HEK293 (cell line): ENCODE data around the gene TNNT2.

Experiments
- KLF16 ChIP-seq: fragments of 450-650 bp; formaldehyde crosslinking; IDR thresholded peaks from 2 replicates; pipeline ENCODE4 v1.5.1; 2017; ENCODE audit warnings: missing biosample characterization, missing genetic modification characterization
- KLF17 ChIP-seq: fragments of 450-650 bp; formaldehyde crosslinking; IDR thresholded peaks from 2 replicates; pipeline ENCODE4 v1.5.1; 2016; ENCODE audit warnings: missing biosample characterization, missing genetic modification characterization
- MEIS1 ChIP-seq: sonication (generic); formaldehyde crosslinking; IDR thresholded peaks from 2 replicates; pipeline ENCODE4 v1.8.1; 2022; ENCODE audit warnings: missing genetic modification reagents, mild to moderate bottlenecking, borderline replicate concordance
- SP2 ChIP-seq: fragments of 450-650 bp; formaldehyde crosslinking; IDR thresholded peaks from 2 replicates; pipeline ENCODE4 v1.5.1; 2016; ENCODE audit warnings: missing biosample characterization, missing genetic modification characterization
- SP3 ChIP-seq: fragments of 450-650 bp; formaldehyde crosslinking; IDR thresholded peaks from 2 replicates; pipeline ENCODE4 v1.5.1; 2016; ENCODE audit warnings: missing biosample characterization, missing genetic modification characterization
- ZBTB6 ChIP-seq: fragments of 450-650 bp; formaldehyde crosslinking; IDR thresholded peaks from 2 replicates; pipeline ENCODE4 v1.5.1; 2017; ENCODE audit warnings: missing biosample characterization, missing genetic modification characterization
- ZFHX2 ChIP-seq: fragments of 450-650 bp; formaldehyde crosslinking; conservative IDR thresholded peaks from 2 replicates; pipeline ENCODE4 v1.5.1; 2016; ENCODE audit warnings: missing biosample characterization, missing genetic modification characterization
- ZNF157 ChIP-seq: fragments of 450-650 bp; formaldehyde crosslinking; IDR thresholded peaks from 2 replicates; pipeline ENCODE4 v1.5.1; 2016; ENCODE audit warnings: missing biosample characterization, missing genetic modification characterization
- ZNF174 ChIP-seq: fragments of 450-650 bp; formaldehyde crosslinking; IDR thresholded peaks from 2 replicates; pipeline ENCODE4 v1.5.0; 2017; ENCODE audit warnings: missing biosample characterization, mild to moderate bottlenecking, missing genetic modification characterization
- ZNF18 ChIP-seq: fragments of 450-650 bp; formaldehyde crosslinking; IDR thresholded peaks from 2 replicates; pipeline ENCODE4 v1.5.1; 2016; ENCODE audit warnings: missing biosample characterization, missing genetic modification characterization
- ZNF202 ChIP-seq: fragments of 450-650 bp; formaldehyde crosslinking; IDR thresholded peaks from 2 replicates; pipeline ENCODE4 v1.5.1; 2016; ENCODE audit warnings: missing biosample characterization, missing genetic modification characterization, borderline replicate concordance
- ZNF239 ChIP-seq: fragments of 450-650 bp; formaldehyde crosslinking; IDR thresholded peaks from 2 replicates; pipeline ENCODE4 v1.5.1; 2016; ENCODE audit warnings: missing biosample characterization, missing genetic modification characterization
- ZNF324 ChIP-seq: fragments of 450-650 bp; formaldehyde crosslinking; IDR thresholded peaks from 2 replicates; pipeline ENCODE4 v1.5.1; 2016; ENCODE audit warnings: missing biosample characterization, missing genetic modification characterization
- ZNF362 ChIP-seq: fragments of 450-650 bp; formaldehyde crosslinking; IDR thresholded peaks from 2 replicates; pipeline ENCODE4 v1.5.1; 2016; ENCODE audit warnings: missing biosample characterization, missing genetic modification characterization
- ZNF48 ChIP-seq: fragments of 450-650 bp; formaldehyde crosslinking; IDR thresholded peaks from 2 replicates; pipeline ENCODE4 v1.5.1; 2016; ENCODE audit warnings: missing biosample characterization, missing genetic modification characterization
- ZNF544 ChIP-seq: fragments of 450-650 bp; formaldehyde crosslinking; IDR thresholded peaks from 2 replicates; pipeline ENCODE4 v1.5.0; 2017; ENCODE audit warnings: missing biosample characterization, missing genetic modification characterization
- ZNF561 ChIP-seq: fragments of 450-650 bp; IDR thresholded peaks from 2 replicates; pipeline ENCODE4 v1.5.1; 2018; ENCODE audit warnings: missing biosample characterization, missing genetic modification characterization, borderline replicate concordance
- ZNF645 ChIP-seq: fragments of 450-650 bp; formaldehyde crosslinking; IDR thresholded peaks from 2 replicates; pipeline ENCODE4; 2016; ENCODE audit warnings: missing biosample characterization, missing genetic modification characterization
- ZNF677 ChIP-seq: fragments of 450-650 bp; IDR thresholded peaks from 2 replicates; pipeline ENCODE4 v1.5.0; 2018; ENCODE audit warnings: missing biosample characterization, mild to moderate bottlenecking, missing genetic modification characterization, moderate library complexity
- TF ChIP-seq, protein P1 (sequence below): fragments of 450-650 bp; formaldehyde crosslinking; IDR thresholded peaks from 2 replicates; pipeline ENCODE4 v1.5.1; 2016; ENCODE audit warnings: missing biosample characterization, missing genetic modification characterization
- TF ChIP-seq, protein P2 (sequence below): fragments of 450-650 bp; formaldehyde crosslinking; IDR thresholded peaks from 2 replicates; pipeline ENCODE4 v1.5.1; 2017; ENCODE audit warnings: missing biosample characterization, mild to moderate bottlenecking, missing genetic modification characterization, moderate library complexity
- TF ChIP-seq, protein P3 (sequence below): fragments of 450-650 bp; formaldehyde crosslinking; IDR thresholded peaks from 2 replicates; pipeline ENCODE4 v1.5.1; 2016; ENCODE audit warnings: missing biosample characterization, missing genetic modification characterization, borderline replicate concordance
- TF ChIP-seq, protein P4 (sequence below): fragments of 450-650 bp; formaldehyde crosslinking; IDR thresholded peaks from 2 replicates; pipeline ENCODE4 v1.5.1; 2016; ENCODE audit warnings: missing biosample characterization, missing genetic modification characterization

TNNT2 gene

DNA sequence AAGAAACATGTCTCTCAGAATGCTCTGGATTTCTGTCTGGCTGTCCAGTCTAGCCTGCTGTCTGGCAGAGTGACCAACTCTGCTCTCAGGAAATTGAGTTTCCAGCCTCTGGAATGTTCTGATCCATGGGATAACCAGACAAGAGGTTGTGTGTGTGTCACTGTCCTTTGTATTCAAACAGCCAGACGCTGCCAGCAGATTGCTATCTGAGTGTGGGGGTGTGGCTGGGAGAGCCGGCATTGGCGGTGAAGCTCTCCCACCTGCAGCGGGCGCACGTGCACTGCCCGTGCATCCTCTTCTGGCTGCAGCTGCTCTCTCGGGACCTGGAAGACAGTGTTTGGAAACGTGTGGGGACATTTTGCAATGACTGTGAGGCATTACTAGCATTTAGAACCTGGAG lies 68.1 kb downstream of the TNNT2 start (continued):
- TF ChIP-seq ZNF645 (tag by site-specific recombination) (no peak), ZBTB6 (tag by site-specific recombination) (no peak), ZNF561 (tag by site-specific recombination) (0 out of 2 replicates have a peak, but pooled peaks have one; percentile 46), ZNF174 (tag by site-specific recombination) (no peak), ZNF677 (tag by site-specific recombination) (no peak), ZNF202 (no peak), ZNF362 (tag by site-specific recombination) (no peak), ZNF48 (tag by site-specific recombination) (no peak), ZNF544 (tag by site-specific recombination) (no peak), ZFHX2 (tag by site-specific recombination) (peak; percentile 66), ZNF18 (no peak), MEIS1 (CRISPR knock-in tag) (no peak), SP2 (tag by site-specific recombination) (no peak), KLF17 (tag by site-specific recombination) (0 out of 2 replicates have a peak, but pooled peaks have one; percentile 33), ZNF239 (tag by site-specific recombination) (no peak), ZNF324 (no peak), SP3 (no peak), ZNF157 (tag by site-specific recombination) (no peak), KLF16 (tag by site-specific recombination) (0 out of 2 replicates have a peak, but pooled peaks have one; percentile 35)
- TF ChIP-seq, protein P1, sequence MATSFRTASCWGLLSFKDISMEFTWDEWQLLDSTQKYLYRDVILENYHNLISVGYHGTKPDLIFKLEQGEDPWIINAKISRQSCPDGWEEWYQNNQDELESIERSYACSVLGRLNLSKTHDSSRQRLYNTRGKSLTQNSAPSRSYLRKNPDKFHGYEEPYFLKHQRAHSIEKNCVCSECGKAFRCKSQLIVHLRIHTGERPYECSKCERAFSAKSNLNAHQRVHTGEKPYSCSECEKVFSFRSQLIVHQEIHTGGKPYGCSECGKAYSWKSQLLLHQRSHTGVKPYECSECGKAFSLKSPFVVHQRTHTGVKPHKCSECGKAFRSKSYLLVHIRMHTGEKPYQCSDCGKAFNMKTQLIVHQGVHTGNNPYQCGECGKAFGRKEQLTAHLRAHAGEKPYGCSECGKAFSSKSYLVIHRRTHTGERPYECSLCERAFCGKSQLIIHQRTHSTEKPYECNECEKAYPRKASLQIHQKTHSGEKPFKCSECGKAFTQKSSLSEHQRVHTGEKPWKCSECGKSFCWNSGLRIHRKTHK, result no peak
- TF ChIP-seq, protein P2, sequence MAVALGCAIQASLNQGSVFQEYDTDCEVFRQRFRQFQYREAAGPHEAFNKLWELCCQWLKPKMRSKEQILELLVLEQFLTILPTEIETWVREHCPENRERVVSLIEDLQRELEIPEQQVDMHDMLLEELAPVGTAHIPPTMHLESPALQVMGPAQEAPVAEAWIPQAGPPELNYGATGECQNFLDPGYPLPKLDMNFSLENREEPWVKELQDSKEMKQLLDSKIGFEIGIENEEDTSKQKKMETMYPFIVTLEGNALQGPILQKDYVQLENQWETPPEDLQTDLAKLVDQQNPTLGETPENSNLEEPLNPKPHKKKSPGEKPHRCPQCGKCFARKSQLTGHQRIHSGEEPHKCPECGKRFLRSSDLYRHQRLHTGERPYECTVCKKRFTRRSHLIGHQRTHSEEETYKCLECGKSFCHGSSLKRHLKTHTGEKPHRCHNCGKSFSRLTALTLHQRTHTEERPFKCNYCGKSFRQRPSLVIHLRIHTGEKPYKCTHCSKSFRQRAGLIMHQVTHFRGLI (tag by site-specific recombination), result no peak
- TF ChIP-seq, protein P3, sequence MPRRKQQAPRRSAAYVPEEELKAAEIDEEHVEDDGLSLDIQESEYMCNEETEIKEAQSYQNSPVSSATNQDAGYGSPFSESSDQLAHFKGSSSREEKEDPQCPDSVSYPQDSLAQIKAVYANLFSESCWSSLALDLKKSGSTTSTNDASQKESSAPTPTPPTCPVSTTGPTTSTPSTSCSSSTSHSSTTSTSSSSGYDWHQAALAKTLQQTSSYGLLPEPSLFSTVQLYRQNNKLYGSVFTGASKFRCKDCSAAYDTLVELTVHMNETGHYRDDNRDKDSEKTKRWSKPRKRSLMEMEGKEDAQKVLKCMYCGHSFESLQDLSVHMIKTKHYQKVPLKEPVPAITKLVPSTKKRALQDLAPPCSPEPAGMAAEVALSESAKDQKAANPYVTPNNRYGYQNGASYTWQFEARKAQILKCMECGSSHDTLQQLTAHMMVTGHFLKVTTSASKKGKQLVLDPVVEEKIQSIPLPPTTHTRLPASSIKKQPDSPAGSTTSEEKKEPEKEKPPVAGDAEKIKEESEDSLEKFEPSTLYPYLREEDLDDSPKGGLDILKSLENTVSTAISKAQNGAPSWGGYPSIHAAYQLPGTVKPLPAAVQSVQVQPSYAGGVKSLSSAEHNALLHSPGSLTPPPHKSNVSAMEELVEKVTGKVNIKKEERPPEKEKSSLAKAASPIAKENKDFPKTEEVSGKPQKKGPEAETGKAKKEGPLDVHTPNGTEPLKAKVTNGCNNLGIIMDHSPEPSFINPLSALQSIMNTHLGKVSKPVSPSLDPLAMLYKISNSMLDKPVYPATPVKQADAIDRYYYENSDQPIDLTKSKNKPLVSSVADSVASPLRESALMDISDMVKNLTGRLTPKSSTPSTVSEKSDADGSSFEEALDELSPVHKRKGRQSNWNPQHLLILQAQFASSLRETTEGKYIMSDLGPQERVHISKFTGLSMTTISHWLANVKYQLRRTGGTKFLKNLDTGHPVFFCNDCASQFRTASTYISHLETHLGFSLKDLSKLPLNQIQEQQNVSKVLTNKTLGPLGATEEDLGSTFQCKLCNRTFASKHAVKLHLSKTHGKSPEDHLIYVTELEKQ (tag by site-specific recombination), result no peak
- TF ChIP-seq, protein P4, sequence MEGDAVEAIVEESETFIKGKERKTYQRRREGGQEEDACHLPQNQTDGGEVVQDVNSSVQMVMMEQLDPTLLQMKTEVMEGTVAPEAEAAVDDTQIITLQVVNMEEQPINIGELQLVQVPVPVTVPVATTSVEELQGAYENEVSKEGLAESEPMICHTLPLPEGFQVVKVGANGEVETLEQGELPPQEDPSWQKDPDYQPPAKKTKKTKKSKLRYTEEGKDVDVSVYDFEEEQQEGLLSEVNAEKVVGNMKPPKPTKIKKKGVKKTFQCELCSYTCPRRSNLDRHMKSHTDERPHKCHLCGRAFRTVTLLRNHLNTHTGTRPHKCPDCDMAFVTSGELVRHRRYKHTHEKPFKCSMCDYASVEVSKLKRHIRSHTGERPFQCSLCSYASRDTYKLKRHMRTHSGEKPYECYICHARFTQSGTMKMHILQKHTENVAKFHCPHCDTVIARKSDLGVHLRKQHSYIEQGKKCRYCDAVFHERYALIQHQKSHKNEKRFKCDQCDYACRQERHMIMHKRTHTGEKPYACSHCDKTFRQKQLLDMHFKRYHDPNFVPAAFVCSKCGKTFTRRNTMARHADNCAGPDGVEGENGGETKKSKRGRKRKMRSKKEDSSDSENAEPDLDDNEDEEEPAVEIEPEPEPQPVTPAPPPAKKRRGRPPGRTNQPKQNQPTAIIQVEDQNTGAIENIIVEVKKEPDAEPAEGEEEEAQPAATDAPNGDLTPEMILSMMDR, result peak; percentile 83
